SH-SY5Y (cell line): ENCODE measurements around the gene SAMD4A.

ENCODE experiments used
- GATA2 ChIP-seq: IDR thresholded peaks from 2 replicates; pipeline ENCODE4 v1.6.1; 2011; ENCODE audit warnings: mild to moderate bottlenecking, low read depth, low read length
- GATA3 ChIP-seq: IDR thresholded peaks from 2 replicates; pipeline ENCODE4 v1.6.1; 2011; ENCODE audit warnings: low read depth, mild to moderate bottlenecking, low read length, moderate library complexity

GRCh38 chr14:54686871-54687749 is 120.2 kb downstream of the SAMD4A start:
- TF ChIP-seq GATA2 (no peak), GATA3 (no peak)
